Effector memory CD4-positive, alpha-beta T cell (primary cell): ENCODE measurements around the gene MAP3K9.

ENCODE experiments used
- DNase-seq, 3 donors: peaks; one replicate each; pipeline ENCODE4 v3.0.0-alpha.2; 2020
- H3K27ac ChIP-seq: 2 replicates; pipeline ENCODE4 v1.7.0; 2013; ENCODE audit warnings: mild to moderate bottlenecking, low read length, moderate library complexity; ENCODE audit not compliant: insufficient read depth, poor library complexity, severe bottlenecking
- H3K27me3 ChIP-seq: replicated peaks from 2 replicates; pipeline ENCODE4 v1.7.0; 2013; ENCODE audit warnings: mild to moderate bottlenecking, low read length; ENCODE audit not compliant: insufficient read depth, control insufficient read depth, poor library complexity, severe bottlenecking
- H3K36me3 ChIP-seq: 2 replicates; pipeline ENCODE4 v1.7.0; 2013; ENCODE audit warnings: mild to moderate bottlenecking, low read length, moderate library complexity; ENCODE audit not compliant: control insufficient read depth, insufficient read depth
- H3K4me1 ChIP-seq: 2 replicates; pipeline ENCODE4 v1.7.0; 2013; ENCODE audit warnings: low read length, mild to moderate bottlenecking; ENCODE audit not compliant: control insufficient read depth, insufficient read depth, poor library complexity, severe bottlenecking
- H3K4me3 ChIP-seq: 2 replicates; pipeline ENCODE4 v1.7.0; 2013; ENCODE audit warnings: low read length, low read depth, mild to moderate bottlenecking; ENCODE audit not compliant: insufficient read depth, poor library complexity, severe bottlenecking
- H3K9me3 ChIP-seq: 2 replicates; pipeline ENCODE4 v1.7.0; 2013; ENCODE audit warnings: mild to moderate bottlenecking, low read length, moderate library complexity; ENCODE audit not compliant: control insufficient read depth

MAP3K9 gene

GRCh38 chr14:70770490-70770889, 38.8 kb downstream of the MAP3K9 start:
- H3K4me1 ChIP-seq, result no peaks in the 10 kb centered on the region
- DNase-seq, result no peak
- H3K9me3 ChIP-seq, result no peaks in the 10 kb centered on the region
- H3K4me3 ChIP-seq, result no peak overlapping the region
- H3K27me3 ChIP-seq, result no peaks in the 10 kb centered on the region
- H3K27ac ChIP-seq, result no peak overlapping the region
- no peaks in the 10 kb centered on the region for H3K36me3 ChIP-seq

GRCh38 chr14:70759398-70759797, 49.9 kb downstream of the MAP3K9 start:
- no peak for DNase-seq
- Histone ChIP-seq H3K4me1 (no peaks in the 10 kb centered on the region), H3K9me3 (no peaks in the 10 kb centered on the region), H3K27ac (no peak overlapping the region), H3K4me3 (no peak overlapping the region), H3K36me3 (no peaks in the 10 kb centered on the region), H3K27me3 (no peaks in the 10 kb centered on the region)

GRCh38 chr14:70755655-70756054, 53.7 kb downstream of the MAP3K9 start:
- Histone ChIP-seq H3K27me3 (no peaks in the 10 kb centered on the region), H3K4me1 (no peaks in the 10 kb centered on the region), H3K27ac (no peak overlapping the region), H3K4me3 (no peak overlapping the region), H3K36me3 (no peaks in the 10 kb centered on the region), H3K9me3 (no peaks in the 10 kb centered on the region)
- DNase-seq, result no peak

GRCh38 chr14:70754991-70755390, 54.3 kb downstream of the MAP3K9 start:
- no peaks in the 10 kb centered on the region for H3K4me1 ChIP-seq
- H3K4me3 ChIP-seq, result no peak overlapping the region
- no peaks in the 10 kb centered on the region for H3K36me3 ChIP-seq
- DNase-seq, result no peak
- no peaks in the 10 kb centered on the region for H3K27me3 ChIP-seq
- no peak overlapping the region for H3K27ac ChIP-seq
- no peaks in the 10 kb centered on the region for H3K9me3 ChIP-seq

GRCh38 chr14:70753518-70753953, 55.8 kb downstream of the MAP3K9 start:
- no peaks in the 10 kb centered on the region for H3K27me3 ChIP-seq
- DNase-seq, result no peak
- no peak overlapping the region for H3K4me3 ChIP-seq
- H3K4me1 ChIP-seq, result no peaks in the 10 kb centered on the region
- H3K36me3 ChIP-seq, result peaks cover 8% of the 10 kb centered on the region
- no peaks in the 10 kb centered on the region for H3K9me3 ChIP-seq
- H3K27ac ChIP-seq, result no peak overlapping the region

GRCh38 chr14:70748422-70748821, 60.9 kb downstream of the MAP3K9 start:
- Histone ChIP-seq H3K9me3 (no peaks in the 10 kb centered on the region), H3K4me1 (no peaks in the 10 kb centered on the region), H3K27me3 (no peaks in the 10 kb centered on the region), H3K36me3 (peaks cover 8% of the 10 kb centered on the region), H3K27ac (no peak overlapping the region), H3K4me3 (no peak overlapping the region)
- no peak for DNase-seq

GRCh38 chr14:70744641-70745040, 64.7 kb downstream of the MAP3K9 start:
- Histone ChIP-seq H3K4me3 (no peak overlapping the region), H3K27ac (no peak overlapping the region), H3K4me1 (no peaks in the 10 kb centered on the region), H3K27me3 (no peaks in the 10 kb centered on the region), H3K9me3 (no peaks in the 10 kb centered on the region), H3K36me3 (peaks cover 6% of the 10 kb centered on the region)
- no peak for DNase-seq

GRCh38 chr14:70742316-70742715, 67.0 kb downstream of the MAP3K9 start:
- no peaks in the 10 kb centered on the region for H3K4me1 ChIP-seq
- no peaks in the 10 kb centered on the region for H3K9me3 ChIP-seq
- H3K36me3 ChIP-seq, result peaks cover 11% of the 10 kb centered on the region
- H3K27me3 ChIP-seq, result no peaks in the 10 kb centered on the region
- DNase-seq, result no peak
- no peak overlapping the region for H3K27ac ChIP-seq
- H3K4me3 ChIP-seq, result no peak overlapping the region

- no peaks in the 10 kb centered on the region for H3K9me3 ChIP-seq
- H3K27me3 ChIP-seq, result no peaks in the 10 kb centered on the region
- DNase-seq, result no peak
- no peak overlapping the region for H3K27ac ChIP-seq
- no peaks in the 10 kb centered on the region for H3K4me1 ChIP-seq
- peaks cover 11% of the 10 kb centered on the region for H3K36me3 ChIP-seq
- no peak overlapping the region for H3K4me3 ChIP-seq
Observed at GRCh38 chr14:70741482-70741881, 67.8 kb downstream of the MAP3K9 start.

GRCh38 chr14:70735043-70735442, 74.3 kb downstream of the MAP3K9 start:
- Histone ChIP-seq H3K9me3 (no peaks in the 10 kb centered on the region), H3K4me1 (no peaks in the 10 kb centered on the region), H3K27ac (no peak overlapping the region), H3K36me3 (peaks cover 14% of the 10 kb centered on the region), H3K27me3 (no peaks in the 10 kb centered on the region), H3K4me3 (no peak overlapping the region)
- no peak for DNase-seq
